HCT116 (cell line): ENCODE results near the gene ENPP6. TPM values are rescaled to one million over a fixed set of nuclear protein-coding genes. Genes with fewer than 3 reads are reported as not detected.

Experiments
- ATAC-seq: fragments of 200-7000 bp; cut with Tn5 transposase; 2 replicates; pipeline ENCODE4 v1.9.1; 2020; ENCODE audit warnings: mild to moderate bottlenecking, moderate library complexity
- BruUV-seq: library from RNA; stranded (reverse); fragments of 400-500 nt; replicated peaks from 2 replicates; lab custom pipeline; 2021; lab: Mats Ljungman, UMichigan
- CTCF ChIA-PET: fragments of 300-600 bp; sonication (Branson Sonifier 250); formaldehyde crosslinking; loops from one replicate; lab custom pipeline; 2021; ENCODE audit warnings: antibody characterized with exemption; lab: Charles Lee
- POLR2A ChIA-PET: fragments of 300-600, 350-600 bp; sonication (Branson Sonifier 250); formaldehyde crosslinking; loops from one replicate; lab custom pipeline; 2021; ENCODE audit warnings: antibody characterized with exemption; lab: Charles Lee
- RAD21 ChIA-PET, 2 experiments: fragments of 300-600 bp; sonication (Branson Sonifier 250); formaldehyde crosslinking; loops; one replicate each; lab custom pipeline; 2023; ENCODE audit warnings: low total read pairs in 2 of 2; ENCODE audit not compliant: uncharacterized antibody in 2 of 2, unreplicated experiment in 2 of 2, low non-redundant PET in 1 of 2; lab: Charles Lee
- DNase-seq: peaks from one replicate; pipeline ENCODE4 v3.0.0-alpha.2; 2010; ENCODE audit warnings: low read depth, low spot score
- H2AFZ ChIP-seq: fragments of 200-600 bp; shearing (Covaris generic), sonication (generic); 2 replicates; pipeline ENCODE4 v1.6.1; 2017; ENCODE audit warnings: low read depth, mixed run types, mixed read lengths, antibody characterized with exemption, low read length; ENCODE audit not compliant: poor library complexity, severe bottlenecking
- H3K27ac ChIP-seq: 2 replicates; pipeline ENCODE4 v1.5.1; 2012; ENCODE audit warnings: low read depth, low read length
- H3K27me3 ChIP-seq: fragments of 200-600 bp; sonication (generic); 2 replicates; pipeline ENCODE4 v1.6.1; 2016; ENCODE audit warnings: mixed run types, low read length, mixed read lengths; ENCODE audit not compliant: insufficient read depth
- H3K36me3 ChIP-seq, 2 experiments: fragments of 200-500 bp in 1 of 2; fragments of 200-600 bp in 1 of 2; sonication (Bioruptor generic) in 1 of 2; sonication (generic) in 1 of 2; 2 replicates each; pipeline versions ENCODE4 v1.5.1 to v1.6.1; 2014 to 2016; ENCODE audit warnings: low read length in 2 of 2, inconsistent platforms in 1 of 2, mixed read lengths in 1 of 2, mixed run types in 1 of 2; ENCODE audit not compliant: insufficient read depth in 2 of 2, control insufficient read depth in 1 of 2
- H3K4me1 ChIP-seq, 2 experiments: fragments of 200-600 bp in 1 of 2; sonication (generic) in 1 of 2; 2 replicates each; pipeline versions ENCODE4 v1.5.1 to v1.6.1; 2012 to 2017; ENCODE audit warnings: low read length in 2 of 2, inconsistent platforms in 1 of 2, mild to moderate bottlenecking in 1 of 2, mixed read lengths in 1 of 2, mixed run types in 1 of 2, moderate library complexity in 1 of 2; ENCODE audit not compliant: insufficient read depth in 2 of 2, control insufficient read depth in 1 of 2
- H3K4me2 ChIP-seq: fragments of 200-600 bp; sonication (generic); 2 replicates; pipeline ENCODE4 v1.6.1; 2017; ENCODE audit warnings: mixed run types, low read length, mixed read lengths
- H3K4me3 ChIP-seq, 2 experiments: fragments of 200-600 bp in 1 of 2; sonication (generic) in 1 of 2; replicated peaks in 1 of 2; 2 replicates each; pipeline ENCODE4 v1.5.1; 2011 to 2016; ENCODE audit warnings: low read length in 2 of 2, control low read depth in 1 of 2, low read depth in 1 of 2, mild to moderate bottlenecking in 1 of 2, mixed read lengths in 1 of 2, mixed run types in 1 of 2
- H3K79me2 ChIP-seq: fragments of 200-600 bp; sonication (generic); 2 replicates; pipeline ENCODE4 v1.6.1; 2017; ENCODE audit warnings: mild to moderate bottlenecking, mixed run types, low read length, moderate library complexity, mixed read lengths; ENCODE audit not compliant: insufficient read depth
- H3K9ac ChIP-seq: fragments of 200-600 bp; sonication (generic); 2 replicates; pipeline ENCODE4 v1.6.1; 2016; ENCODE audit warnings: low read length, mixed read lengths
- H3K9me2 ChIP-seq: fragments of 200-600 bp; sonication (generic), shearing (Covaris generic); 2 replicates; pipeline ENCODE4 v1.6.1; 2017; ENCODE audit warnings: mixed run types, mild to moderate bottlenecking, moderate library complexity; ENCODE audit not compliant: insufficient read depth
- H3K9me3 ChIP-seq, 2 experiments: fragments of 200-500 bp in 1 of 2; fragments of 200-600 bp in 1 of 2; sonication (Bioruptor generic) in 1 of 2; sonication (generic) in 1 of 2; 2 replicates each; pipeline ENCODE4 v1.6.1; 2014 to 2017; ENCODE audit warnings: low read length in 2 of 2, mixed read lengths in 2 of 2, inconsistent platforms in 1 of 2, low read depth in 1 of 2, mild to moderate bottlenecking in 1 of 2, mixed run types in 1 of 2, moderate library complexity in 1 of 2; ENCODE audit not compliant: control insufficient read depth in 1 of 2, insufficient read depth in 1 of 2
- H4K20me1 ChIP-seq: fragments of 200-600 bp; sonication (generic), shearing (Covaris generic); 2 replicates; pipeline ENCODE4 v1.6.1; 2017; ENCODE audit warnings: mixed run types, mild to moderate bottlenecking, moderate library complexity; ENCODE audit not compliant: insufficient read depth
- CBX3 ChIP-seq: IDR thresholded peaks from 2 replicates; pipeline ENCODE4 v1.6.1; 2012; ENCODE audit warnings: low read depth
- CEBPB ChIP-seq: IDR thresholded peaks from 2 replicates; pipeline ENCODE4 v1.6.1; 2012; ENCODE audit warnings: low read depth
- CTCF ChIP-seq, 3 experiments: fragments of 200-600 bp in 1 of 3; sonication (generic) in 1 of 3; IDR thresholded peaks in 2 of 3; conservative IDR thresholded peaks in 1 of 3; 2 replicates each; pipeline ENCODE4 v1.5.1; 2012 to 2017; ENCODE audit warnings: low read depth in 2 of 3, low read length in 2 of 3, antibody characterized with exemption in 1 of 3, borderline replicate concordance in 1 of 3, control low read depth in 1 of 3, mild to moderate bottlenecking in 1 of 3, mixed read lengths in 1 of 3, mixed run types in 1 of 3, moderate library complexity in 1 of 3; ENCODE audit not compliant: insufficient read depth in 1 of 3
- EGR1 ChIP-seq: IDR thresholded peaks from 2 replicates; pipeline ENCODE4 v1.6.1; 2012; ENCODE audit warnings: low read depth
- EZH2 ChIP-seq: fragments of 200-600 bp; sonication (generic); IDR thresholded peaks from 2 replicates; pipeline ENCODE4 v1.6.1; 2017; ENCODE audit warnings: antibody characterized with exemption, mixed run types
- EZH2phosphoT487 ChIP-seq: fragments of 200-600 bp; IDR thresholded peaks from 2 replicates; pipeline ENCODE4 v1.6.1; 2018; ENCODE audit warnings: antibody characterized with exemption, borderline replicate concordance
- JUND ChIP-seq: IDR thresholded peaks from 2 replicates; pipeline ENCODE4 v1.6.1; 2012
- POLR2A ChIP-seq: IDR thresholded peaks from 2 replicates; pipeline ENCODE4 v1.7.0; 2011; ENCODE audit warnings: borderline replicate concordance; ENCODE audit not compliant: insufficient read depth, insufficient read length; ENCODE audit errors: extremely low read depth
- POLR2AphosphoS5 ChIP-seq: IDR thresholded peaks from 2 replicates; pipeline ENCODE4 v1.6.1; 2011; ENCODE audit warnings: mild to moderate bottlenecking, low read depth, low read length, moderate library complexity
- RAD21 ChIP-seq: IDR thresholded peaks from 2 replicates; pipeline ENCODE4 v1.6.1; 2012; ENCODE audit warnings: low read depth, mild to moderate bottlenecking
- SP1 ChIP-seq: IDR thresholded peaks from 2 replicates; pipeline ENCODE4 v1.6.1; 2012; ENCODE audit warnings: low read depth
- YY1 ChIP-seq: IDR thresholded peaks from 2 replicates; pipeline ENCODE4 v1.6.1; 2011; ENCODE audit warnings: low read length, low read depth, moderate library complexity, mild to moderate bottlenecking; ENCODE audit not compliant: insufficient replicate concordance; ENCODE audit errors: extremely low read depth
- ZNF274 ChIP-seq: fragments of 200-500 bp; sonication (Bioruptor generic); IDR thresholded peaks from 2 replicates; pipeline ENCODE4 v1.6.1; 2014; ENCODE audit warnings: mild to moderate bottlenecking, low read depth, low read length, inconsistent platforms
- intact Hi-C: fragments of 100-400 bp; cut with micrococcal nuclease; formaldehyde crosslinking; loops from 2 replicates; pipeline ENCODE4 v1.10.0; 2022
- total RNA-seq: library from RNA; stranded (reverse); gene quantifications from one replicate; pipeline ENCODE4 v1.2.1, GENCODE V29; 2021; ENCODE audit not compliant: unreplicated experiment
- TF ChIP-seq, protein P1 (sequence below): IDR thresholded peaks from 2 replicates; pipeline ENCODE4 v1.6.1; 2012
- TF ChIP-seq, protein P2 (sequence below): IDR thresholded peaks from 2 replicates; pipeline ENCODE4 v1.6.1; 2012

ENPP6 gene
- total RNA-seq, 1 experiment from 2014 or later = not detected

GRCh38 chr4:184197536-184198082 lies 20.1 kb downstream of the ENPP6 start:
- no peaks in the 10 kb centered on the region for H3K9me3 ChIP-seq
- H3K27me3 ChIP-seq = no peaks in the 10 kb centered on the region
- H3K27ac ChIP-seq = no peak overlapping the region
- DNase-seq (no peak), ATAC-seq (no peak)
- TF ChIP-seq POLR2AphosphoS5 = no peak
- no peak for TF ChIP-seq RAD21
- TF ChIP-seq SP1 = no peak
- TF ChIP-seq, protein P1, sequence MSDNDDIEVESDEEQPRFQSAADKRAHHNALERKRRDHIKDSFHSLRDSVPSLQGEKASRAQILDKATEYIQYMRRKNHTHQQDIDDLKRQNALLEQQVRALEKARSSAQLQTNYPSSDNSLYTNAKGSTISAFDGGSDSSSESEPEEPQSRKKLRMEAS = no peak
- no peak for TF ChIP-seq ZNF274
- no peak for TF ChIP-seq CTCF (IDR thresholded peaks at IDR 0.05 in 2 of 3, conservative IDR thresholded peaks at IDR 0.05 in 1 of 3; ENCODE audit: borderline replicate concordance in 1 of 3, insufficient read depth in 1 of 3, low read depth in 2 of 3, low read length in 2 of 3)
- TF ChIP-seq EZH2phosphoT487 = no peak
- TF ChIP-seq YY1 = no peak
- TF ChIP-seq CBX3 = no peak
- TF ChIP-seq JUND = no peak
- no peak for TF ChIP-seq CEBPB
- TF ChIP-seq POLR2A = no peak
- TF ChIP-seq, protein P2, sequence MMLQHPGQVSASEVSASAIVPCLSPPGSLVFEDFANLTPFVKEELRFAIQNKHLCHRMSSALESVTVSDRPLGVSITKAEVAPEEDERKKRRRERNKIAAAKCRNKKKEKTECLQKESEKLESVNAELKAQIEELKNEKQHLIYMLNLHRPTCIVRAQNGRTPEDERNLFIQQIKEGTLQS = no peak
- no peak for TF ChIP-seq EGR1
- TF ChIP-seq EZH2 = no peak
- H3K36me3 ChIP-seq = no peaks in the 10 kb centered on the region
- no peaks in the 10 kb centered on the region for H3K4me1 ChIP-seq
- H3K79me2 ChIP-seq = no peaks in the 10 kb centered on the region
- H3K4me2 ChIP-seq = no peak overlapping the region
- RAD21 ChIA-PET = no interaction called here
- no peaks in the 10 kb centered on the region for H3K9me2 ChIP-seq
- POLR2A ChIA-PET = no interaction called here
- H4K20me1 ChIP-seq = no peaks in the 10 kb centered on the region
- CTCF ChIA-PET = no interaction called here
- no peak overlapping the region for H2AFZ ChIP-seq
- H3K9ac ChIP-seq = no peak overlapping the region
- BruUV-seq = no TSS peak
- H3K4me3 ChIP-seq = no peak overlapping the region
- intact Hi-C loops = no loop called here
